KMS-11 (cell line): ENCODE data around the gene CNST.

Experiments used
- H2AFZ ChIP-seq: fragments of 200-600 bp; sonication (generic); 2 replicates; pipeline ENCODE4 v1.6.1; 2016; ENCODE audit warnings: antibody characterized with exemption, mixed run types, low read depth
- H3K27ac ChIP-seq: fragments of 200-600 bp; sonication (generic); 2 replicates; pipeline ENCODE4 v1.6.1; 2016; ENCODE audit warnings: mild to moderate bottlenecking, mixed run types
- H3K27me3 ChIP-seq: fragments of 200-600 bp; sonication (generic); 2 replicates; pipeline ENCODE4 v1.6.1; 2017; ENCODE audit warnings: mild to moderate bottlenecking, low read depth, mixed run types, moderate library complexity; ENCODE audit not compliant: insufficient read depth
- H3K36me3 ChIP-seq: fragments of 200-600 bp; sonication (generic); 2 replicates; pipeline ENCODE4 v1.6.1; 2017; ENCODE audit warnings: mild to moderate bottlenecking, mixed run types; ENCODE audit not compliant: insufficient read depth
- H3K4me1 ChIP-seq: fragments of 200-600 bp; sonication (generic); 2 replicates; pipeline ENCODE4 v1.6.1; 2016; ENCODE audit warnings: mild to moderate bottlenecking, low read depth, mixed run types; ENCODE audit not compliant: poor library complexity, severe bottlenecking
- H3K4me2 ChIP-seq: fragments of 200-600 bp; sonication (generic); 2 replicates; pipeline ENCODE4 v1.7.0; 2016; ENCODE audit warnings: mild to moderate bottlenecking, mixed run types
- H3K4me3 ChIP-seq: fragments of 200-600 bp; sonication (generic); IDR thresholded peaks from 2 replicates; pipeline ENCODE4 v1.6.1; 2017; ENCODE audit warnings: low read depth, low read length, mixed read lengths; ENCODE audit not compliant: insufficient read depth
- H3K79me2 ChIP-seq: fragments of 200-600 bp; sonication (generic); 2 replicates; pipeline ENCODE4 v1.6.1; 2016; ENCODE audit warnings: low read depth, mixed run types; ENCODE audit not compliant: insufficient read depth
- H3K9ac ChIP-seq: fragments of 200-600 bp; sonication (generic); 2 replicates; pipeline ENCODE4 v1.6.1; 2016; ENCODE audit warnings: mild to moderate bottlenecking, mixed run types
- H4K20me1 ChIP-seq: fragments of 200-600 bp; sonication (generic); 2 replicates; pipeline ENCODE4 v1.6.1; 2016; ENCODE audit warnings: mild to moderate bottlenecking, mixed run types; ENCODE audit not compliant: insufficient read depth
- TF ChIP-seq, protein P1 (sequence below): fragments of 200-600 bp; sonication (generic); conservative IDR thresholded peaks from 2 replicates; pipeline ENCODE4 v1.6.1; 2017; ENCODE audit warnings: low read depth, mild to moderate bottlenecking, antibody characterized with exemption, low read length, moderate library complexity, mixed read lengths

CNST gene

DNA sequence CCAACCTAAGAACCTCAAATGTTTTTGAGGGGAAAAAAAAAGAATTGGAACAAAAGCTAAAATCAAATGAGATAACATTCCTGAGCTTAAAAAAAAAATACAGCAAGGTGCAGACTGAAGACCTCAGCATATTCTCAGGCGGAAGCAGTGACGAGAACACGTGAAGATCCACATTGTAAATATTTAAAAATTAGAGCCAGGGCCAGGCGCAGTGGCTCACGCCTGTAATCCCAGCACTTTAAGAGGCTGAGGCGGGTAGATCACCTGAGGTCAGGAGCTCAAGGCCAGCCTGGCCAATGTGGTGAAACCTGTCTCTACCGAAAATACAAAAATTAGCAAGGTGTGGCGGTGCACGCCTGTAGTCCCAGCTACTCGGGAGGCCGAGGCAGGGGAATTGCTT lies 15.9 kb upstream of the CNST start:
- H3K36me3 ChIP-seq, result no peaks in the 10 kb centered on the region; the same call in 1 of the 2 replicates
- H3K27ac ChIP-seq, result no peak overlapping the region
- TF ChIP-seq, protein P1, sequence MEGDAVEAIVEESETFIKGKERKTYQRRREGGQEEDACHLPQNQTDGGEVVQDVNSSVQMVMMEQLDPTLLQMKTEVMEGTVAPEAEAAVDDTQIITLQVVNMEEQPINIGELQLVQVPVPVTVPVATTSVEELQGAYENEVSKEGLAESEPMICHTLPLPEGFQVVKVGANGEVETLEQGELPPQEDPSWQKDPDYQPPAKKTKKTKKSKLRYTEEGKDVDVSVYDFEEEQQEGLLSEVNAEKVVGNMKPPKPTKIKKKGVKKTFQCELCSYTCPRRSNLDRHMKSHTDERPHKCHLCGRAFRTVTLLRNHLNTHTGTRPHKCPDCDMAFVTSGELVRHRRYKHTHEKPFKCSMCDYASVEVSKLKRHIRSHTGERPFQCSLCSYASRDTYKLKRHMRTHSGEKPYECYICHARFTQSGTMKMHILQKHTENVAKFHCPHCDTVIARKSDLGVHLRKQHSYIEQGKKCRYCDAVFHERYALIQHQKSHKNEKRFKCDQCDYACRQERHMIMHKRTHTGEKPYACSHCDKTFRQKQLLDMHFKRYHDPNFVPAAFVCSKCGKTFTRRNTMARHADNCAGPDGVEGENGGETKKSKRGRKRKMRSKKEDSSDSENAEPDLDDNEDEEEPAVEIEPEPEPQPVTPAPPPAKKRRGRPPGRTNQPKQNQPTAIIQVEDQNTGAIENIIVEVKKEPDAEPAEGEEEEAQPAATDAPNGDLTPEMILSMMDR, result no peak
- H3K79me2 ChIP-seq, result no peaks in the 10 kb centered on the region
- H3K9ac ChIP-seq, result no peak overlapping the region
- no peaks in the 10 kb centered on the region for H3K4me1 ChIP-seq
- H3K4me3 ChIP-seq, result no peak overlapping the region
- H4K20me1 ChIP-seq, result no peaks in the 10 kb centered on the region
- no peak overlapping the region for H3K4me2 ChIP-seq
- no peaks in the 10 kb centered on the region for H3K27me3 ChIP-seq
- no peak overlapping the region for H2AFZ ChIP-seq

DNA sequence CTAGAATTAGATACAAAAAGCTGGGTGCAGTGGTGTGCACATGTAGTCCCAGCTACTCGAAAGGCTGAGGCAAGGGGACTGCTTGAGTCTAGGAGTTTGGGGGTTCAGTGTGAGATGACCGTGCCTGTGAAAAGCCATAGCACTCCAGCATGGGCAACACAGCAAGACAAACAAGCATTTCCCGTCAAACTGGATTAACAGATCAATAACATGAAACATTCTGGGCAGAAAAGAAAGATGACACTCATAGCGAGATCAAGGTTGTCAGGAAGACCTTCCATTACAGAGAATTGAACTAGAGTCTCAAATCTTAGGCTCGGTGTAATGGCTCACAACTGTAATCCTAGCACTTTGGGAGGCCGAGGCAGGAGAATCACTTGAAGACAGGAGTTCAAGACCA lies 14.1 kb upstream of the CNST start:
- no peak overlapping the region for H3K9ac ChIP-seq
- H3K36me3 ChIP-seq, result peaks cover 3% of the 10 kb centered on the region; the same call in 1 of the 2 replicates
- no peak overlapping the region for H3K4me2 ChIP-seq
- H4K20me1 ChIP-seq, result no peaks in the 10 kb centered on the region
- H3K27me3 ChIP-seq, result no peaks in the 10 kb centered on the region
- H3K79me2 ChIP-seq, result peaks cover 3% of the 10 kb centered on the region; the same call in 1 of the 2 replicates
- no peak overlapping the region for H3K27ac ChIP-seq
- no peak overlapping the region for H2AFZ ChIP-seq
- TF ChIP-seq, protein P1, result no peak
- no peaks in the 10 kb centered on the region for H3K4me1 ChIP-seq
- no peak overlapping the region for H3K4me3 ChIP-seq

DNA sequence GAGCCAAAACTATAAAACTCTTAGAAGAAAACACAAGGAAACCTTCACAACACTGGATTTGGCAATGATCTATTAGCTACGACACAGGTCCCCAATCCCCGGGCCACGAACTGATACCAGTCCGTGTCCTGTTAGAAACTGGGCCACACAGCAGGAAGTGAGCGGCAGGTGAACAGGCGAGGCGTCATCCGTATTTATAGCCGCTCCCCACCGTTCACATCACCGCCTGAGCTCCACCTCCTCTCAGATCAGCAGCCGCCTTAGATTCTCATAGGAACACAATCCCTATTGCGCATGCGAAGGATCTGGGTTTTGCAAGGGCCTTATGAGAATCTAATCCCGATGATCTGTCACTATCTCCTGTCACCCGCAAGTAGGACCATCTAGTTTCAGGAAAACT lies 12.1 kb upstream of the CNST start:
- no peaks in the 10 kb centered on the region for H3K4me1 ChIP-seq
- H2AFZ ChIP-seq, result no peak overlapping the region
- no peak overlapping the region for H3K4me3 ChIP-seq
- peaks cover 5% of the 10 kb centered on the region; the same call in 1 of the 2 replicates for H3K79me2 ChIP-seq
- H3K27me3 ChIP-seq, result no peaks in the 10 kb centered on the region
- H3K36me3 ChIP-seq, result peaks cover 6% of the 10 kb centered on the region; the same call in 1 of the 2 replicates
- TF ChIP-seq, protein P1, result no peak
- no peak overlapping the region for H3K9ac ChIP-seq
- no peak overlapping the region for H3K27ac ChIP-seq
- no peaks in the 10 kb centered on the region for H4K20me1 ChIP-seq
- no peak overlapping the region for H3K4me2 ChIP-seq

DNA sequence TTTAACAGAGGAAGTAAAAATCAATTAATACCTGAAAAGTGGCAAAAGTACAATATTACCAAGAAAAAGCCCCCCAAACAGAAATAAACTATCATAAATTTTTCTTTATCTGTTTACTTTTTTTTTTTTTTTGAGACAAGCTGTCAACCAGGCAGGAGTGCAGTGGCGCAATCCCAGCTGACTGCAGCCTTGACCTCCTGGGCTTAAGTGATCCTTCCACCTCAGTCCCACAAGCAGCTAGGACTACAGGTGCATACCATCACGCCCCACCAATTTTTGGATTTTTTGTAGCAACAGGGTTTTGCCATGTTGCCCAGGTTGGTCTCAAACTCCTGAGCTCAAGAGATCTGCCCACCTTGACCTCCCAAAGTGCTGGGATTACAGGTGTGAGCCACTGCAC lies 8.2 kb upstream of the CNST start:
- H3K36me3 ChIP-seq, result peaks cover 9% of the 10 kb centered on the region; the same call in 1 of the 2 replicates
- H3K79me2 ChIP-seq, result peaks cover 5% of the 10 kb centered on the region; the same call in 1 of the 2 replicates
- H3K4me1 ChIP-seq, result peaks cover 17% of the 10 kb centered on the region
- no peak overlapping the region for H3K4me3 ChIP-seq
- TF ChIP-seq, protein P1, result no peak
- no peak overlapping the region for H3K4me2 ChIP-seq
- H3K9ac ChIP-seq, result no peak overlapping the region
- no peaks in the 10 kb centered on the region for H4K20me1 ChIP-seq
- no peak overlapping the region for H3K27ac ChIP-seq
- H3K27me3 ChIP-seq, result no peaks in the 10 kb centered on the region
- H2AFZ ChIP-seq, result no peak overlapping the region
